HG03095 (cell line): Measurements from ENCODE around the gene FCF1.
"Not testable (repeated sequence)": the region's sequence is repeated elsewhere in the genome, so short reads cannot be mapped to it uniquely, and the experiment has no call there.

ENCODE experiments used
- ATAC-seq: cut with Tn5 transposase; IDR thresholded peaks from one replicate; pipeline ENCODE4 v1.9.1; 2021; ENCODE audit warnings: moderate library complexity; ENCODE audit not compliant: unreplicated experiment

FCF1 gene

GRCh38 chr14:74698465-74698864 lies 14.5 kb upstream of the FCF1 start:
- no peak for ATAC-seq

GRCh38 chr14:74702293-74702692 lies 10.7 kb upstream of the FCF1 start:
- no peak for ATAC-seq

DNA sequence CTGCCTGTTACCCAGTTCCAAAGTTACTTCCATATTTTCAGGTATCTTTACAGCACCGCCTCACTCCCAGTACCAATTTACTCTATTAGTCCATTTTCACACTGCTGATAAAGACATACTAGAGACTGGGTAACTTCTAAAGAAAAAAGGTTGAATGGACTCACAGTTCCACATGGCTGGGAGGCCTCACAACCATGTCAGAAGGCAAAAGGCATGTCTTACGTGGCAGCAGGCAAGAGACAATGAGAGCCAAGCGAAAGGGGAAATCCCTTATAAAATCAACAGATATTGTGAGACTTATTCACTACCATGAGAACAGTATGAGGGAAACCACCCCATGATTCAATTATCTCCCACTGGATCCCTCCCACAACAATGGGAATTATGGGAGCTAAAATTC lies 9.9 kb upstream of the FCF1 start:
- no peak for ATAC-seq

DNA sequence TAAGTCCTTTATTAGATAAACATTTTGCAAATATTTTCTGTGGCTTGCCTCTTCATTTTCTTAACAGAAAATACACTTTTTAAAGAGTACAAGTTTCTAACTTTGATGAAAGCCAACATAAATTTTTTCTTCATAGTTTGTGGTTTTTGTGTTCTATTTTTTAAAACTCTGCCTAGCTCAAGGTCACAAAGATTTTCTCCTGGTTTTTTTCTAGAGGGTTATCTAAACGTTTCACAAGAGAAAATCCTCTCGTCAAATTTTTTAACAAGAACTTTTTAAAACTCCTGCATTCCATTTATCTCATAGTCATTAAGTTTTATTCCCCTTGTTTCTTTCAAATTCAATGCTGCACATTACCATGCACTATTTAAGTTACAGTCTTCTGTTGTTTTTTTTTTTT lies 8.3 kb upstream of the FCF1 start:
- no peak for ATAC-seq

DNA sequence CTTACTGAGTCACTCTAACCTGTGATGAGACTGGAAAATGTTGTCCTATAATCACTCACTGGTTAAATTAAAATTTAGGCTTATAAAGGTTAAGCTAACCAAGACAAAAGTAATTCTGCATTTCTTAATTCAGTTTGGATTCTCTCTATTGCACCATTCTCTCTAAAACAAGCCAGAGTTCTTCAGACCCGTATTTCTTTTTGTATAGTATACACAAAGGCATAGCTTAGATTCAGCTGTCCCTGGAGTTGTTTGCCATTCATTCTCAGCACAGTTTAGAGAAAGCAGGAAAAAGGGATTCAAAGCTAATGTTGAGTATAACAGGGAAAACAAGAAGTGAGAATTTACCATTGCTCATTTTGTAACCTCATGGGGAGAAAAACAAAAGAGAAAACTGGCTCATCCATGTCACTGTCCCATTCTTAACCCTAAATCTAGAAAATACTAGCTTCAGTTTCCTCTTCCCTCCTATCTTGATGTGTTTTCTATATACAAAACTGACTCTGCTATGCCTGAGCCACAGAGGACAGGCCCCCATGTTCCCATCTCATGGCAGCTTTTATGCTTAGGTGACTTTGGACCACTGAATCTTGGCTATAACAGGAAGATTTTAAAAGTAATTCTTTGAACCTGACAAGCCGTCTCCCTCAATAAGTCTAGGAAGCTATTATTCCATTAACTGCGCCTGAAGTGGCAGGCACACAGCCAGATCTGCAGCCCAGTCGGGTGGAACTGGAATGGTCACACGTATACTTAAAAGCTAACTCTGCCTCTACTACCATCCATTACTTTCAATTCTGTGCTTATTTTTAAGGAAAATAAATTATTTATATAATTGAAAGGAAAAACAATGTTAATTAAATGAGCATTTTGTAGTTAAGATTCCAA lies 7.1 kb upstream of the FCF1 start:
- ATAC-seq, result no peak

- ATAC-seq, result no peak
Observed at GRCh38 chr14:74710480-74710879, 2.5 kb upstream of the FCF1 start.

GRCh38 chr14:74711651-74712050 lies 1.3 kb upstream of the FCF1 start:
- no peak for ATAC-seq

- ATAC-seq, result no peak
Observed at GRCh38 chr14:74713395-74713735, 421 bp downstream of the FCF1 start.

- no peak for ATAC-seq
Observed at GRCh38 chr14:74720526-74720925, 7.6 kb downstream of the FCF1 start.

GRCh38 chr14:74723134-74723533 lies 10.2 kb downstream of the FCF1 start:
- no peak for ATAC-seq

- no peak for ATAC-seq
Observed at GRCh38 chr14:74732387-74732786, 19.4 kb downstream of the FCF1 start.

GRCh38 chr14:74733221-74733620 lies 20.3 kb downstream of the FCF1 start:
- ATAC-seq, result no peak

DNA sequence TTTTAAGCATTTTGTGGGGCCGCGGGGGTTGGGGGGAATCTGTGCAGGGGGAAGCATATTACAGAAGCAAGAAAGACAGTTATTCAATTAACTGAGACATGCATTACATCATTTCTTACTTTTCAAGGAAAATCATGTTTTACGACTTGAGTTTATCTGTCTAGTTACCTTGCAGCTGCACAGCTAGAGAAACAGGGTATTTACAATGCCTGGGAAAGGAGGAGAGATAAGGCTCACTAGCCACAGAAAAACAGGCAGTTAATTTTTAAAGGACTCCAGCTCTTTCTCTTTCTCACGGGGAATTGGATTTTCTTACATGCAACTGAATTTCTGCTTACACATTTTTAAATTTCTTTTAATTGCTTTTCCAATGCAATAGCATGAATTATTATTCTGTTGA lies 22.2 kb downstream of the FCF1 start:
- ATAC-seq, result no peak

- no peak for ATAC-seq
Observed at GRCh38 chr14:74737753-74738325, 24.9 kb downstream of the FCF1 start.

- no peak for ATAC-seq
Observed at GRCh38 chr14:74739293-74740030, 26.5 kb downstream of the FCF1 start.

DNA sequence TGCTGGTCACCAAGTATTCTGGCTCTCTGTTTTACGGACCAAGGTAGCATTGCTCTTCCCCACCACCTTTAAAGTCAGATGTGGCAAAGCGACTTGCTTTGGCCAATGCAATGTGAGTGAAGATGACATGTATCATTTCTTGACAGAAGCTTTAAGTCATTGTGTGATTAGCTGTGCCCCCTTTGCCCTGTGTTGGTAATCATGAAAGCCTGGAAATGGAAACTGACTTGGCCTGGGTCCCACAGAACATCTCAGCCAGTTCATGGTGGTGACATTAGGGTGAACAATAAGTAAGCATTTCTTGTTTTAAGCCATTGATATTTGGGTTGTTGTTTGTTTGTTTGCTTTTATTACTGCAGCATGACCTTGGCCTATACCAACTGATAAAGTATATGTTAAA lies 34.3 kb downstream of the FCF1 start:
- ATAC-seq, result no peak

DNA sequence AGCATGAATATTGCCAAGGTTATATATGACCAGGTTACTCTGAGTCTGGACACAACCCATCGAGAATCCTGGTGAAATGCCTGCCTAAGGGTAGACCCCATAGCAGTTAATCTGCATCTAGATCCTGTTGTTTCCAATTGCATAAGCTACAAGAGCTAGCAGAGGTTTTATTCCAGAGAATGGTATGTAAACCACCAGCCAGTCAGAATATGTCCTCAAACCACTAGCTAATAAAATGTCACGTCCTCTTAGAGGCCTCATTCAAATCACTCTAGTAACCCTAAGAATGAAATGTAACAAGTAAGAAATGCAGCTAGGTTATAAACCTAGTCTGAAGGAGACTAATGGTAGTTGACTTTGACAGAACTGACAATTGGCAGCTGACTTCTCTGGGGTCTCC lies 41.2 kb downstream of the FCF1 start:
- no peak for ATAC-seq

GRCh38 chr14:74754899-74755298 lies 42.0 kb downstream of the FCF1 start:
- no peak for ATAC-seq

GRCh38 chr14:74756326-74756725 lies 43.4 kb downstream of the FCF1 start:
- ATAC-seq, result no peak

GRCh38 chr14:74758505-74758904 lies 45.6 kb downstream of the FCF1 start:
- ATAC-seq, result not testable (repeated sequence)

- ATAC-seq, result peak; percentile 83
Observed at GRCh38 chr14:74762917-74763802, 50.2 kb downstream of the FCF1 start, which contains the start of gene YLPM1. TSS of gene YLPM1 (plus strand) at chr14:74763316. CDS start at chr14:74763490, 174 bp downstream.
